Effector memory CD8-positive, alpha-beta T cell (primary cell): ENCODE measurements around the gene PDCD6IP.
"Not testable (repeated sequence)": the region's sequence is repeated elsewhere in the genome, so short reads cannot be mapped to it uniquely, and the experiment has no call there.

ENCODE experiments used
- ATAC-seq: fragments of 150-1000 bp; cut with Tn5 transposase; replicated peaks from 2 replicates; pipeline ENCODE4 v1.10.0; 2021; ENCODE audit warnings: mild to moderate bottlenecking, moderate library complexity
- DNase-seq, 3 experiments: peaks; one replicate each; pipeline ENCODE4 v3.0.0; 2021
- H3K27ac Mint-ChIP-seq, 2 donors: one replicate each; pipeline ENCODE4 v1.8.0; 2022; ENCODE audit warnings: mild to moderate bottlenecking in 2 of 2, mixed read lengths in 2 of 2, moderate library complexity in 2 of 2
- H3K27me3 Mint-ChIP-seq, 2 donors: one replicate each; pipeline ENCODE4 v1.8.0; 2022; ENCODE audit warnings: mixed read lengths in 2 of 2
- H3K36me3 Mint-ChIP-seq: one replicate; pipeline ENCODE4 v1.8.0; 2022; ENCODE audit warnings: mild to moderate bottlenecking, moderate library complexity, mixed read lengths; ENCODE audit not compliant: insufficient read depth
- H3K4me1 Mint-ChIP-seq, 2 donors: one replicate each; pipeline ENCODE4 v1.8.0; 2022; ENCODE audit warnings: low read depth in 2 of 2, mixed read lengths in 2 of 2
- H3K4me3 Mint-ChIP-seq, 2 donors: one replicate each; pipeline ENCODE4 v1.8.0; 2022; ENCODE audit warnings: mild to moderate bottlenecking in 2 of 2, mixed read lengths in 2 of 2, moderate library complexity in 2 of 2
- H3K9me3 Mint-ChIP-seq, 2 donors: one replicate each; pipeline ENCODE4 v1.8.0; 2022; ENCODE audit warnings: mixed read lengths in 2 of 2

The PDCD6IP gene

DNA sequence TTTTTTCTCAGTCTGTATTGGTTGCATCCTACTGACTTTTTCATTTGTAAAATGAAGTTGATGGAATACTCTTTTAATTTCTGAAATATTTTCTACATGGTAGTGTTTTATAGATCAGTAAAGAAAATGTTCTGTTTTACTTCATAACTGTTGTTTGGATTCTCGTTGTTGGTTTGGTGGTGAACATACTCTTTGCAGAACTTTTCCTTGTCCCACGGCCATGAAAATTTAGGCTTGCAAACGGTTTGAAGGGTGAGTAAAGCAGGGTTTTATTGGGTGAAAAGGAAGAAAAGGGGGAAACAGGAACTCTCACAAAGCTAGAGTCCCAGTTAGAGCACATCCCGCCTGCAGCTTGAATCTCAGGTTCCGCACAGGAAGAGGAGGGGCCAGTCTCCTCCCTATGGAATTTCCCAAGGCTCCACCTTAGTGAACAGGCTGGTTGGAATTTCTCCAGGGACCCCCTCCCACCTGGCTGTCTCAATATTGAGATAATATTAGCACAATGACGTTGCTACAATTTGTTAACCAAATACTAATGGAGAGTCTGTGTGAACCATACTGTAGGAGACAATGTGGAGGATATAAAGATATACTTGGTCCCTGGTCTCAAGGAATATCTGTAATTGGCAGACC, 5.6 kb downstream of the PDCD6IP start:
- peak overlapping the region in 1 of 2 donors; percentile 57 for H3K27ac Mint-ChIP-seq
- H3K36me3 Mint-ChIP-seq: peaks cover 26% of the 10 kb centered on the region
- H3K4me3 Mint-ChIP-seq: peak overlapping the region in 1 of 2 donors; percentile 28
- H3K4me1 Mint-ChIP-seq: peaks cover 52 to 78% of the 10 kb centered on the region in 2 donors
- ATAC-seq (no peak), DNase-seq (no peak)
- no peaks in the 10 kb centered on the region for H3K27me3 Mint-ChIP-seq
- H3K9me3 Mint-ChIP-seq: no peaks in the 10 kb centered on the region

- Mint-ChIP-seq H3K36me3 (peaks cover 17% of the 10 kb centered on the region), H3K27me3 (no peaks in the 10 kb centered on the region), H3K9me3 (no peaks in the 10 kb centered on the region), H3K27ac (peak overlapping the region in 1 of 2 donors; percentile 57), H3K4me1 (peaks cover 52 to 73% of the 10 kb centered on the region in 2 donors), H3K4me3 (peak overlapping the region; percentile 4 to 23)
- DNase-seq (no peak), ATAC-seq (no peak)
Measured at GRCh38 chr3:33807191-33807590, 8.8 kb downstream of the PDCD6IP start.

DNA sequence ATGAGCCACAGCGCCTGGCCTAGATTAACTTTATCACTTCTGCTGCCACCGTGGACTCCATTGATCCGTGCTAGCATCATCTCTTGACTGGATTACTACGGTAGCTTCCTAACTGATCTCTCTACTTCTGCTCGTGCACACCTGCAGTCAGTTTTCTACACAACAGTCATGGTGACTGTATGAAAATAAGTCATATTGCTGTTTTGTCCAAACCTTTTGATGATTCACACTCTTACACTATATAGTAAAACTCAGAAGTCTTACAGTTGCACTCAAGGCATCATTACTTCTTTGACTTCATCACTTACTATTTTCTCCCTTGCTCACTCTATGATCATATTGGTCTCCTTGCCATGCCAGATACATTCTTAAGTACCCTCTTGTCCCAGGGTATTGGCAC, 10.1 kb downstream of the PDCD6IP start:
- H3K36me3 Mint-ChIP-seq: peaks cover 13% of the 10 kb centered on the region
- H3K4me1 Mint-ChIP-seq: peaks cover 43 to 61% of the 10 kb centered on the region in 2 donors
- DNase-seq (no peak), ATAC-seq (no peak)
- no peaks in the 10 kb centered on the region for H3K9me3 Mint-ChIP-seq
- H3K27me3 Mint-ChIP-seq: no peaks in the 10 kb centered on the region
- peak overlapping the region in 1 of 2 donors; percentile 4 for H3K27ac Mint-ChIP-seq
- peak overlapping the region in 1 of 2 donors; percentile 2 for H3K4me3 Mint-ChIP-seq

DNA sequence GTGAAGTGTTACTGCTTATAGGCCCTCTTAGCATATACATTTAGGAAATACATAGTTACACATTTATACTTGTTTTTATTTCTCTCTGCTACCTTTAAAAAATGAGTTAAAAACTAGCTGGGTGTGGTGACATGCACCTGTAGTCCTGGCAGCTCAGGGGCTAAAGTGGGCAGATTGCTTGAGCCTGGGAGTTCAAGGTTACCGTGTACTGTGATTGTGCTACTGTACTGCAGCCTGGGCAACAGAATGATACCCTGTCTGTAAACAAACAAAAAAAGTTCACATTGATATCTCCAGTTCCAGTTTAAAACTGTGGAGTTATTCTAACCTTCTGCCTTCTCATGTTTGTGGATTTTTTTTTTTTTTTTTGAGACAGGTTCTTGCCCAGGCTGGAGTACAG, 12.1 kb downstream of the PDCD6IP start:
- no peak overlapping the region for H3K4me3 Mint-ChIP-seq
- peaks cover 33 to 53% of the 10 kb centered on the region in 2 donors for H3K4me1 Mint-ChIP-seq
- ATAC-seq: no peak
- no peaks in the 10 kb centered on the region for H3K9me3 Mint-ChIP-seq
- peak overlapping the region in 1 of 2 donors; percentile 61 for H3K27ac Mint-ChIP-seq
- peaks cover 21% of the 10 kb centered on the region for H3K36me3 Mint-ChIP-seq
- H3K27me3 Mint-ChIP-seq: no peaks in the 10 kb centered on the region
- no peak for DNase-seq

DNA sequence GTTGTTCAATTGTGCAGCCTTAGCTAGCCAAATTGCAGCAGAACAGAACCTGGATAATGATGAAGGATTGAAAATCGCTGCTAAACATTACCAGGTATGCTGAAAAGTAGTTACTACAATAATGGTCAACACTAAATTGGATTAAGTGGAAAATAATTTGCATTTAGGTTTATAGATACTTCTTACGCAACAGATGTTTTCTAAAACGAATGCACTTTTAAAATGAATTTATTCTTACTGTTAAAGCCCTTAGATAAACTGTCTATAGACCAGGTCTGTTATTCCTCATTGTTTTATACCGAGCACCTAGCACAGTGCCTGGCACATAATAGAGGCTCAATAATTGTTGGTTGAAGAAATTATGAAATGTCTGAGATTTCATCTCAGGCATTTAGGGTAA, 23.6 kb downstream of the PDCD6IP start:
- Mint-ChIP-seq H3K27me3 (no peaks in the 10 kb centered on the region), H3K4me1 (peaks cover 2 to 19% of the 10 kb centered on the region in 2 donors), H3K4me3 (no peak overlapping the region), H3K9me3 (no peaks in the 10 kb centered on the region), H3K36me3 (peaks cover 48% of the 10 kb centered on the region), H3K27ac (no peak overlapping the region)
- ATAC-seq (no peak), DNase-seq (no peak)

DNA sequence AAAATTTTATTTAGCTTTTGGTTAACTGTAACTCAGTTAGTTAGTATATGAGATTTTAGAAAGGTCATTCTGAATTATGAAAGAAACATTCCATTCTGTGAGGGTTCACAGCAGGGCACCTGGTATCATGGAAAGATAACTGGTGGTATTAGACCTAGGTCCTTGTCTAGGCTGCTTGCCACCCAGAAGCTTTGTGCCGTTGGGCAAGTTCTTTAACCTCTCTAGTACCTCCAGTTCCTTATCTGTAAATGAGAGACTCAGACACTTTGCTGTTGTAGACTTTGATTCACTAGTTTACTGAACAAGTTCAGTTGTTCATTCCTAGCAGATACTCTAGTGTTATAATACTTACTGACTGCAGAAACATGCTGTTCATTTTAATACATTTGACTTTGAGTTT, 25.4 kb downstream of the PDCD6IP start:
- Mint-ChIP-seq H3K4me1 (peaks cover 2 to 17% of the 10 kb centered on the region in 2 donors), H3K27ac (no peak overlapping the region), H3K27me3 (no peaks in the 10 kb centered on the region), H3K36me3 (peaks cover 48% of the 10 kb centered on the region), H3K4me3 (no peak overlapping the region), H3K9me3 (no peaks in the 10 kb centered on the region)
- DNase-seq (no peak), ATAC-seq (no peak)

- Mint-ChIP-seq H3K9me3 (no peaks in the 10 kb centered on the region), H3K4me1 (peaks cover 2 to 17% of the 10 kb centered on the region in 2 donors), H3K36me3 (peaks cover 48% of the 10 kb centered on the region), H3K4me3 (no peak overlapping the region), H3K27me3 (no peaks in the 10 kb centered on the region), H3K27ac (peak overlapping the region; percentile 1 to 66)
- no peak for DNase-seq
- no peak for ATAC-seq
Measured at GRCh38 chr3:33825111-33825510, 26.7 kb downstream of the PDCD6IP start.

GRCh38 chr3:33826206-33826605, 27.8 kb downstream of the PDCD6IP start:
- H3K36me3 Mint-ChIP-seq: peaks cover 47% of the 10 kb centered on the region
- peaks cover 2 to 21% of the 10 kb centered on the region in 2 donors for H3K4me1 Mint-ChIP-seq
- H3K27ac Mint-ChIP-seq: peak overlapping the region in 1 of 2 donors; percentile 66
- no peaks in the 10 kb centered on the region for H3K27me3 Mint-ChIP-seq
- no peaks in the 10 kb centered on the region for H3K9me3 Mint-ChIP-seq
- ATAC-seq (no peak), DNase-seq (no peak)
- no peak overlapping the region for H3K4me3 Mint-ChIP-seq

DNA sequence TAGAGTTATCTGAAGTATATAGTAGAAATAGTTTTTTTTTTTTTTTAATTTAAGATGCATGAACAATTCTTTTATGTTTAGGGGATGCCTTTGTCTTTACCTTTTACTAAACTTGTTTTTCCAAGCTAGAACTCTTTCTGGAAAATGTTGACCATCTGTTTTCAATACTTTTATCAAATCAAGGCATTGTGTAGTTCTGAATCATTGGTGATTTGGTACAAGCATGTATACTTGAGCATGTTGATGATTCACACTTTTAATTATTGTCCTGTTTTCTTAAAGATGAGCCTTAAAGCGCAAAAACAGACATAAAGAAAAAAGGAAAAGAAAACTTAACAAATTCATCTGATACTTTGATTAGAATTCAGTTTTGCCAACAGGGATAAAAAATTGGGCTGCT, 28.3 kb downstream of the PDCD6IP start:
- Mint-ChIP-seq H3K4me3 (no peak overlapping the region), H3K9me3 (no peaks in the 10 kb centered on the region), H3K36me3 (peaks cover 43% of the 10 kb centered on the region), H3K27me3 (no peaks in the 10 kb centered on the region), H3K4me1 (peaks cover 0 to 18% of the 10 kb centered on the region in 2 donors), H3K27ac (peak overlapping the region in 1 of 2 donors; percentile 59)
- DNase-seq: no peak
- no peak for ATAC-seq

DNA sequence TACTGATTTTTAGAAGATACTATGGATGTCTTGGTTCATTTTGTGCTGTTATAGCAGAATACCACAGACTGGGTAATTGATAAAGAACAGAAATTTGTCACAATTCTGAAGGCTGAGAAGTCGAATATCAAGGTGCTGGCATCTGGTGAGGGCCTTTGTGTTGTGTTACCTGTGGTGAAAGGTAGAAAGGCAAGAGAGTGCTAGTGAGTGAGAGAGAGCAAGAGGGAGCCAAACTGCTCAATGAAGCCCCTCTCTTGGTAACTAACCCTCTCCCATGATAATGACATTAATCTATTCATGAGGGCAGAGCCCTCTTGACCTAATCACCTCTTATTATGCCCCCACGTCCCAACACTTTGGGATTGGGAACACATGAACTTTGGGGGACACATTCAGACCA, 31.3 kb downstream of the PDCD6IP start:
- Mint-ChIP-seq H3K9me3 (no peaks in the 10 kb centered on the region), H3K4me3 (no peak overlapping the region), H3K27ac (no peak overlapping the region), H3K27me3 (no peaks in the 10 kb centered on the region), H3K4me1 (peaks cover 7 to 37% of the 10 kb centered on the region in 2 donors), H3K36me3 (peaks cover 26% of the 10 kb centered on the region)
- ATAC-seq: no peak
- DNase-seq: no peak

GRCh38 chr3:33831053-33831452, 32.6 kb downstream of the PDCD6IP start:
- Mint-ChIP-seq H3K36me3 (peaks cover 37% of the 10 kb centered on the region), H3K27ac (no peak overlapping the region), H3K27me3 (no peaks in the 10 kb centered on the region), H3K9me3 (no peaks in the 10 kb centered on the region), H3K4me3 (no peak overlapping the region), H3K4me1 (peaks cover 7 to 32% of the 10 kb centered on the region in 2 donors)
- ATAC-seq (no peak), DNase-seq (no peak)

GRCh38 chr3:33833408-33834095, 35.1 kb downstream of the PDCD6IP start:
- Mint-ChIP-seq H3K27ac (peak overlapping the region; percentile 36 to 80), H3K27me3 (no peaks in the 10 kb centered on the region), H3K4me1 (peaks cover 7 to 32% of the 10 kb centered on the region in 2 donors), H3K4me3 (no peak overlapping the region), H3K9me3 (no peaks in the 10 kb centered on the region), H3K36me3 (peaks cover 45% of the 10 kb centered on the region)
- DNase-seq (no peak), ATAC-seq (no peak)

GRCh38 chr3:33834096-33834453, 35.6 kb downstream of the PDCD6IP start:
- peaks cover 46% of the 10 kb centered on the region for H3K36me3 Mint-ChIP-seq
- H3K27ac Mint-ChIP-seq: peak overlapping the region; percentile 36 to 80
- H3K4me3 Mint-ChIP-seq: no peak overlapping the region
- peaks cover 7 to 34% of the 10 kb centered on the region in 2 donors for H3K4me1 Mint-ChIP-seq
- DNase-seq (no peak), ATAC-seq (no peak)
- H3K27me3 Mint-ChIP-seq: no peaks in the 10 kb centered on the region
- H3K9me3 Mint-ChIP-seq: no peaks in the 10 kb centered on the region

DNA sequence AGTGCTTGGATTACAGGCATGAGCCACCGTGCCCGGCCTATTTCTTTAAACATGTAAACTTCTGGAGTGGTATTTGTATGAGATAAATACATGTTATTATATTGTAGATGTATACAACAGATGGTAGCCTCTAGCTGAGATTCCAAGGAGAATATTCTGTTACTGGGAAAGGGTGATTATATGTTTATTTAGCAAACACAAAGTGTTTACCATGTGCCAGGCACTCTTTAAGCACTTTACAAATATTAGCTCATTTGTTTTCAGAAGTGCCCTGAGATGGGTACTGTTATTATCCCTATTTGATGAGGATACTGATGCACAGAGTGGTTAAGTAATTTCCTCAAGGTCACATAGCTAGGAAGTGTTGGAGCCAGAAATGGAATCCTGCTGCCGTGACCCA, 38.8 kb downstream of the PDCD6IP start:
- H3K36me3 Mint-ChIP-seq: peaks cover 58% of the 10 kb centered on the region
- ATAC-seq, DNase-seq, H3K4me3 Mint-ChIP-seq, H3K27ac Mint-ChIP-seq, H3K9me3 Mint-ChIP-seq, H3K27me3 Mint-ChIP-seq: not testable (repeated sequence)
- peaks cover 7 to 24% of the 10 kb centered on the region in 2 donors for H3K4me1 Mint-ChIP-seq
